DOHH2 (cell line): Measurements from ENCODE around the gene SCAF1.

Experiments
- CTCF ChIP-seq: fragments of 200-600 bp; sonication (generic); IDR thresholded peaks from one replicate; pipeline ENCODE4 v1.5.1; 2014; ENCODE audit warnings: antibody characterized with exemption, mild to moderate bottlenecking, low read depth, low read length; ENCODE audit not compliant: poor library complexity, severe bottlenecking
- EZH2phosphoT487 ChIP-seq: fragments of 200-600 bp; sonication (generic); IDR thresholded peaks from 2 replicates; pipeline ENCODE4 v1.6.1; 2017; ENCODE audit warnings: borderline replicate concordance, mild to moderate bottlenecking, antibody characterized with exemption, low read length, moderate library complexity, mixed read lengths

GRCh38 chr19:49635530-49636232 is 6.3 kb upstream of the SCAF1 start:
- TF ChIP-seq EZH2phosphoT487 (no peak), CTCF (no peak)
